ENCODE data around the gene PPAN.

The PPAN gene

GRCh38 chr19:10144361-10144760 lies 38.2 kb downstream of the PPAN start:
- no peaks in the 10 kb centered on the region for H3K4me1 ChIP-seq (ENCODE audit: control insufficient read depth in 1 of 2, insufficient read depth in 2 of 2, low read length in 2 of 2)
- H3K9me3 ChIP-seq (ENCODE audit: control insufficient read depth in 1 of 2, low read length in 2 of 2) = no peaks in the 10 kb centered on the region
- H3K4me3 ChIP-seq (ENCODE audit: low read depth in 1 of 2, low read length in 2 of 2) = no peak overlapping the region
- peaks cover 56 to 85% of the 10 kb centered on the region in 2 donors for H3K36me3 ChIP-seq (ENCODE audit: control insufficient read depth in 1 of 2, insufficient read depth in 2 of 2, low read length in 2 of 2)
- no peak overlapping the region for H3K27ac ChIP-seq (ENCODE audit: low read length)
- H3K27me3 ChIP-seq (ENCODE audit: low read depth, low read length) = no peaks in the 10 kb centered on the region

GRCh38 chr19:10145031-10145430 lies 38.9 kb downstream of the PPAN start:
- Histone ChIP-seq H3K9me3 (ENCODE audit: control insufficient read depth in 1 of 2, low read length in 2 of 2) (no peaks in the 10 kb centered on the region), H3K27ac (ENCODE audit: low read length) (no peak overlapping the region), H3K27me3 (ENCODE audit: low read depth, low read length) (no peaks in the 10 kb centered on the region), H3K4me3 (ENCODE audit: low read depth in 1 of 2, low read length in 2 of 2) (no peak overlapping the region), H3K4me1 (ENCODE audit: control insufficient read depth in 1 of 2, insufficient read depth in 2 of 2, low read length in 2 of 2) (no peaks in the 10 kb centered on the region), H3K36me3 (ENCODE audit: control insufficient read depth in 1 of 2, insufficient read depth in 2 of 2, low read length in 2 of 2) (peaks cover 60 to 85% of the 10 kb centered on the region in 2 donors)

- no peaks in the 10 kb centered on the region for H3K27me3 ChIP-seq (ENCODE audit: low read depth, low read length)
- no peaks in the 10 kb centered on the region for H3K4me1 ChIP-seq (ENCODE audit: control insufficient read depth in 1 of 2, insufficient read depth in 2 of 2, low read length in 2 of 2)
- no peaks in the 10 kb centered on the region for H3K9me3 ChIP-seq (ENCODE audit: control insufficient read depth in 1 of 2, low read length in 2 of 2)
- H3K27ac ChIP-seq (ENCODE audit: low read length) = no peak overlapping the region
- H3K4me3 ChIP-seq (ENCODE audit: low read depth in 1 of 2, low read length in 2 of 2) = no peak overlapping the region
- peaks cover 59 to 87% of the 10 kb centered on the region in 2 donors for H3K36me3 ChIP-seq (ENCODE audit: control insufficient read depth in 1 of 2, insufficient read depth in 2 of 2, low read length in 2 of 2)
Measured at GRCh38 chr19:10146142-10146541, 40.0 kb downstream of the PPAN start.

GRCh38 chr19:10149427-10149826 lies 43.3 kb downstream of the PPAN start:
- Histone ChIP-seq H3K27me3 (ENCODE audit: low read depth, low read length) (no peaks in the 10 kb centered on the region), H3K4me3 (ENCODE audit: low read depth in 1 of 2, low read length in 2 of 2) (no peak overlapping the region), H3K27ac (ENCODE audit: low read length) (no peak overlapping the region), H3K36me3 (ENCODE audit: control insufficient read depth in 1 of 2, insufficient read depth in 2 of 2, low read length in 2 of 2) (peaks cover 55 to 83% of the 10 kb centered on the region in 2 donors), H3K4me1 (ENCODE audit: control insufficient read depth in 1 of 2, insufficient read depth in 2 of 2, low read length in 2 of 2) (no peaks in the 10 kb centered on the region), H3K9me3 (ENCODE audit: control insufficient read depth in 1 of 2, low read length in 2 of 2) (no peaks in the 10 kb centered on the region)

- peaks cover 46 to 81% of the 10 kb centered on the region in 2 donors for H3K36me3 ChIP-seq (ENCODE audit: control insufficient read depth in 1 of 2, insufficient read depth in 2 of 2, low read length in 2 of 2)
- H3K27me3 ChIP-seq (ENCODE audit: low read depth, low read length) = no peaks in the 10 kb centered on the region
- no peak overlapping the region for H3K4me3 ChIP-seq (ENCODE audit: low read depth in 1 of 2, low read length in 2 of 2)
- no peaks in the 10 kb centered on the region for H3K4me1 ChIP-seq (ENCODE audit: control insufficient read depth in 1 of 2, insufficient read depth in 2 of 2, low read length in 2 of 2)
- no peak overlapping the region for H3K27ac ChIP-seq (ENCODE audit: low read length)
- no peaks in the 10 kb centered on the region for H3K9me3 ChIP-seq (ENCODE audit: control insufficient read depth in 1 of 2, low read length in 2 of 2)
Measured at GRCh38 chr19:10151521-10151920, 45.4 kb downstream of the PPAN start.

GRCh38 chr19:10152100-10152499 lies 45.9 kb downstream of the PPAN start:
- Histone ChIP-seq H3K27me3 (ENCODE audit: low read depth, low read length) (no peaks in the 10 kb centered on the region), H3K36me3 (ENCODE audit: control insufficient read depth in 1 of 2, insufficient read depth in 2 of 2, low read length in 2 of 2) (peaks cover 45 to 83% of the 10 kb centered on the region in 2 donors), H3K27ac (ENCODE audit: low read length) (no peak overlapping the region), H3K4me3 (ENCODE audit: low read depth in 1 of 2, low read length in 2 of 2) (no peak overlapping the region), H3K9me3 (ENCODE audit: control insufficient read depth in 1 of 2, low read length in 2 of 2) (no peaks in the 10 kb centered on the region), H3K4me1 (ENCODE audit: control insufficient read depth in 1 of 2, insufficient read depth in 2 of 2, low read length in 2 of 2) (no peaks in the 10 kb centered on the region)

GRCh38 chr19:10155839-10156238 lies 49.7 kb downstream of the PPAN start:
- no peak overlapping the region for H3K4me3 ChIP-seq (ENCODE audit: low read depth in 1 of 2, low read length in 2 of 2)

GRCh38 chr19:10158071-10158470 lies 51.9 kb downstream of the PPAN start:
- Histone ChIP-seq H3K4me1 (ENCODE audit: control insufficient read depth in 1 of 2, insufficient read depth in 2 of 2, low read length in 2 of 2) (no peaks in the 10 kb centered on the region), H3K36me3 (ENCODE audit: control insufficient read depth in 1 of 2, insufficient read depth in 2 of 2, low read length in 2 of 2) (peaks cover 47 to 87% of the 10 kb centered on the region in 2 donors), H3K27me3 (ENCODE audit: low read depth, low read length) (no peaks in the 10 kb centered on the region), H3K27ac (ENCODE audit: low read length) (no peak overlapping the region), H3K9me3 (ENCODE audit: control insufficient read depth in 1 of 2, low read length in 2 of 2) (no peaks in the 10 kb centered on the region), H3K4me3 (ENCODE audit: low read depth in 1 of 2, low read length in 2 of 2) (no peak overlapping the region)

More at GRCh38 chr19:10155839-10156238, 49.7 kb downstream of the PPAN start:
- H3K4me1 ChIP-seq (ENCODE audit: control insufficient read depth in 1 of 2, insufficient read depth in 2 of 2, low read length in 2 of 2) = no peaks in the 10 kb centered on the region
- no peak overlapping the region for H3K27ac ChIP-seq (ENCODE audit: low read length)
- no peaks in the 10 kb centered on the region for H3K9me3 ChIP-seq (ENCODE audit: control insufficient read depth in 1 of 2, low read length in 2 of 2)
- H3K27me3 ChIP-seq (ENCODE audit: low read depth, low read length) = no peaks in the 10 kb centered on the region
- H3K36me3 ChIP-seq (ENCODE audit: control insufficient read depth in 1 of 2, insufficient read depth in 2 of 2, low read length in 2 of 2) = peaks cover 56 to 88% of the 10 kb centered on the region in 2 donors

- no peaks in the 10 kb centered on the region for H3K4me1 ChIP-seq (ENCODE audit: control insufficient read depth in 1 of 2, insufficient read depth in 2 of 2, low read length in 2 of 2)
- H3K27ac ChIP-seq (ENCODE audit: low read length) = no peak overlapping the region
- H3K9me3 ChIP-seq (ENCODE audit: control insufficient read depth in 1 of 2, low read length in 2 of 2) = no peaks in the 10 kb centered on the region
- H3K4me3 ChIP-seq (ENCODE audit: low read depth in 1 of 2, low read length in 2 of 2) = no peak overlapping the region
- H3K27me3 ChIP-seq (ENCODE audit: low read depth, low read length) = no peaks in the 10 kb centered on the region
- H3K36me3 ChIP-seq (ENCODE audit: control insufficient read depth in 1 of 2, insufficient read depth in 2 of 2, low read length in 2 of 2) = peaks cover 47 to 90% of the 10 kb centered on the region in 2 donors
Measured at GRCh38 chr19:10158485-10158884, 52.3 kb downstream of the PPAN start.

GRCh38 chr19:10159610-10160009 lies 53.4 kb downstream of the PPAN start:
- Histone ChIP-seq H3K4me1 (ENCODE audit: control insufficient read depth in 1 of 2, insufficient read depth in 2 of 2, low read length in 2 of 2) (no peaks in the 10 kb centered on the region), H3K27ac (ENCODE audit: low read length) (no peak overlapping the region), H3K36me3 (ENCODE audit: control insufficient read depth in 1 of 2, insufficient read depth in 2 of 2, low read length in 2 of 2) (peaks cover 40 to 85% of the 10 kb centered on the region in 2 donors), H3K4me3 (ENCODE audit: low read depth in 1 of 2, low read length in 2 of 2) (no peak overlapping the region), H3K9me3 (ENCODE audit: control insufficient read depth in 1 of 2, low read length in 2 of 2) (no peaks in the 10 kb centered on the region), H3K27me3 (ENCODE audit: low read depth, low read length) (no peaks in the 10 kb centered on the region)

All from muscle layer of duodenum (tissue), 2 donors.